ENCODE results near the gene MTG1.
"Not testable (repeated sequence)": the region's sequence is repeated elsewhere in the genome, so short reads cannot be mapped to it uniquely, and the experiment has no call there.

The MTG1 gene

GRCh38 chr10:133431888-133432613, 38.1 kb downstream of the MTG1 start:
- H3K9ac ChIP-seq (ENCODE audit: low read length); H3K9me3 ChIP-seq (ENCODE audit: control insufficient read depth, low read length); H3K36me3 ChIP-seq (ENCODE audit: control insufficient read depth, insufficient read depth, low read length); H3K27me3 ChIP-seq (ENCODE audit: control insufficient read depth, insufficient read depth, low read length); H3K4me3 ChIP-seq (ENCODE audit: low read length); H3K4me1 ChIP-seq (ENCODE audit: control insufficient read depth, insufficient read depth, low read length): not testable (repeated sequence)

DNA sequence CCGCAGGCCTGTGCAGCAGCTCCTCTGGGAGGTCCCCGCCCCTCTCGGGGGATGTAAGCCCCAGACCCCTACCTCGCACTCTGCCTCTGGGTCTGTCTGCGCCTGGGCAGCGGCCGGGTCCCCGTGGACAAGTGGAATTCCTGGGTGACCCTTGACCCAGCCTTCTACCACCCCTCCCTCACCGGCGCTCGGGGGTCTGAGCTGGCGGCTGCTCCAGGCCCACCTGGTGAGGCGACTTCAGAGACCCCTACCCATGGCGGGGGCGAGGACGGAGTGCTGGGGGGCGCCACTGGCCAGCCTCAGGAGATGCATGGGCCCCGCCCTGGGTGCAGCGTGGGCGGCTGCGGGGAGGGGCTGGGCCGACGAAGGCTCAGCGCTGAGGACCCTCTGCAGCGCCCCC, 38.8 kb downstream of the MTG1 start:
- not testable (repeated sequence) for H3K27me3 ChIP-seq (ENCODE audit: control insufficient read depth, insufficient read depth, low read length); H3K4me3 ChIP-seq (ENCODE audit: low read length); H3K9ac ChIP-seq (ENCODE audit: low read length); H3K36me3 ChIP-seq (ENCODE audit: control insufficient read depth, insufficient read depth, low read length); H3K9me3 ChIP-seq (ENCODE audit: control insufficient read depth, low read length); H3K4me1 ChIP-seq (ENCODE audit: control insufficient read depth, insufficient read depth, low read length)

- Histone ChIP-seq H3K9ac (ENCODE audit: low read length) (no peak overlapping the region), H3K9me3 (ENCODE audit: control insufficient read depth, low read length) (no peaks in the 10 kb centered on the region), H3K27me3 (ENCODE audit: control insufficient read depth, insufficient read depth, low read length) (no peaks in the 10 kb centered on the region), H3K4me1 (ENCODE audit: control insufficient read depth, insufficient read depth, low read length) (no peaks in the 10 kb centered on the region), H3K36me3 (ENCODE audit: control insufficient read depth, insufficient read depth, low read length) (no peaks in the 10 kb centered on the region), H3K4me3 (ENCODE audit: low read length) (no peak overlapping the region)
These were observed 44.8 kb downstream of the MTG1 start for GRCh38 chr10:133438711-133439273.

GRCh38 chr10:133439517-133440461, 45.8 kb downstream of the MTG1 start:
- H3K9ac ChIP-seq (ENCODE audit: low read length): no peak overlapping the region
- H3K4me1 ChIP-seq (ENCODE audit: control insufficient read depth, insufficient read depth, low read length): no peaks in the 10 kb centered on the region
- H3K36me3 ChIP-seq (ENCODE audit: control insufficient read depth, insufficient read depth, low read length): no peaks in the 10 kb centered on the region
- H3K27me3 ChIP-seq (ENCODE audit: control insufficient read depth, insufficient read depth, low read length): no peaks in the 10 kb centered on the region
- H3K9me3 ChIP-seq (ENCODE audit: control insufficient read depth, low read length): no peaks in the 10 kb centered on the region
- no peak overlapping the region for H3K4me3 ChIP-seq (ENCODE audit: low read length)

- Histone ChIP-seq H3K27me3 (ENCODE audit: control insufficient read depth, insufficient read depth, low read length) (no peaks in the 10 kb centered on the region), H3K4me3 (ENCODE audit: low read length) (no peak overlapping the region), H3K9ac (ENCODE audit: low read length) (no peak overlapping the region), H3K9me3 (ENCODE audit: control insufficient read depth, low read length) (no peaks in the 10 kb centered on the region), H3K4me1 (ENCODE audit: control insufficient read depth, insufficient read depth, low read length) (no peaks in the 10 kb centered on the region), H3K36me3 (ENCODE audit: control insufficient read depth, insufficient read depth, low read length) (no peaks in the 10 kb centered on the region)
These were observed 46.8 kb downstream of the MTG1 start for GRCh38 chr10:133440633-133441285.

DNA sequence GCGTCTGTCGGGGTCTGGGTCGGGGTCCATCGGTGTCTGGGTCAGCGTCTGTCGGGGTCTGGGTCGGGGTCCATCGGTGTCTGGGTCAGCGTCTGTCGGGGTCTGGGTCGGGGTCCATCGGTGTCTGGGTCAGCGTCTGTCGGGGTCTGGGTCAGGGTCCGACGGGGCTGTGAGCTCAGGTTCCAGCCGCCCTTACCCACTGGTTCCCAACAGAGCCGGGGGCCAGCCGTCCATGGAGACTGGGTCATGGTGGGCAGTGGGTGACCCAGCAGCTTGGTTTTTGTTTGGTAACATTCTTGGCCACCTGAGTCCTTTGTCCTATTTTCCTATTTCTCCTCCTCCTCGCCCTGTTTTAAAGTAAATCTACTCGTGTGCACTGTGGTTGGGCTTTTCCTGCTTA, 47.4 kb downstream of the MTG1 start:
- not testable (repeated sequence) for H3K4me1 ChIP-seq (ENCODE audit: control insufficient read depth, insufficient read depth, low read length); H3K27me3 ChIP-seq (ENCODE audit: control insufficient read depth, insufficient read depth, low read length); H3K36me3 ChIP-seq (ENCODE audit: control insufficient read depth, insufficient read depth, low read length); H3K9me3 ChIP-seq (ENCODE audit: control insufficient read depth, low read length); H3K4me3 ChIP-seq (ENCODE audit: low read length); H3K9ac ChIP-seq (ENCODE audit: low read length)

GRCh38 chr10:133441780-133442179, 47.8 kb downstream of the MTG1 start:
- Histone ChIP-seq H3K9me3 (ENCODE audit: control insufficient read depth, low read length) (no peaks in the 10 kb centered on the region), H3K36me3 (ENCODE audit: control insufficient read depth, insufficient read depth, low read length) (no peaks in the 10 kb centered on the region), H3K4me1 (ENCODE audit: control insufficient read depth, insufficient read depth, low read length) (no peaks in the 10 kb centered on the region), H3K4me3 (ENCODE audit: low read length) (no peak overlapping the region), H3K9ac (ENCODE audit: low read length) (no peak overlapping the region), H3K27me3 (ENCODE audit: control insufficient read depth, insufficient read depth, low read length) (no peaks in the 10 kb centered on the region)

DNA sequence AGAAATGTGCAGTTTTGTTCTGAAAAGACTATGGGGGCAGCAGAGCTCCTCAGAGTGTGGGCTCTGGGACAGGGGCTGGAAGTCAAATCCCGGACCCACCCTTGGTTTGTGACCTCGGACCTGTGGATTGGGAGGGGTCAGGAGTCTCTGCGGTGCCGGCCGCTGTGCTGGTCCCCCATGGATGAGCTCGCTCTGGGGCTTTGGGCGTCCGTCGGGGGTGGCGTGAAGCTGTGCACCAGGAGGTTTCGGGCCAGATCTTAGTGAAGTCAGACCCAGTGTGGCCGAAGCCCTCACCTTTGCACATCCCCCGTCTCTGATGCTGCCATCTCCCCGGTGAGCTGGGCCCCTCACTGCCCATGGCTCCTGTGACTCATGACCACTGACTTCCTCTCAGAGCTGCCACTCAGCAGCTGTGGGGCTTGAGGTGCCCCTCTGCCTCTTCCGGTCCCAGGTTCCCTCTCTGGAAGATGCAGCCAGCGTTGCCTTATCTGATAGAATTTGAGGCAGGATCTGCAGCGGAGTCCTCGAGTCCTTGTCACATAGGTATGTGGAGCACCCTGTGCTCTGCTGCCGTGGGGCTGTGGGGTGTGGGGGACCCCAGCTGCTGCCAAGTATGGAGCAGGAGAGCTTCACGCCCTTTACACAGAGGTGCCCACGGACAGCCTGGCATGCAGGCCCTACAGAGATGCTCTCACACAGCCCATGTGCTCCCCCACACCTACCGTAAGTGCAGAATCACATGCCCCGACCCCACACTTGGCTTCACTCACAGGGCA, 48.4 kb downstream of the MTG1 start:
- Histone ChIP-seq H3K4me3 (ENCODE audit: low read length) (no peak overlapping the region), H3K36me3 (ENCODE audit: control insufficient read depth, insufficient read depth, low read length) (no peaks in the 10 kb centered on the region), H3K9ac (ENCODE audit: low read length) (no peak overlapping the region), H3K4me1 (ENCODE audit: control insufficient read depth, insufficient read depth, low read length) (no peaks in the 10 kb centered on the region), H3K27me3 (ENCODE audit: control insufficient read depth, insufficient read depth, low read length) (no peaks in the 10 kb centered on the region), H3K9me3 (ENCODE audit: control insufficient read depth, low read length) (no peaks in the 10 kb centered on the region)

DNA sequence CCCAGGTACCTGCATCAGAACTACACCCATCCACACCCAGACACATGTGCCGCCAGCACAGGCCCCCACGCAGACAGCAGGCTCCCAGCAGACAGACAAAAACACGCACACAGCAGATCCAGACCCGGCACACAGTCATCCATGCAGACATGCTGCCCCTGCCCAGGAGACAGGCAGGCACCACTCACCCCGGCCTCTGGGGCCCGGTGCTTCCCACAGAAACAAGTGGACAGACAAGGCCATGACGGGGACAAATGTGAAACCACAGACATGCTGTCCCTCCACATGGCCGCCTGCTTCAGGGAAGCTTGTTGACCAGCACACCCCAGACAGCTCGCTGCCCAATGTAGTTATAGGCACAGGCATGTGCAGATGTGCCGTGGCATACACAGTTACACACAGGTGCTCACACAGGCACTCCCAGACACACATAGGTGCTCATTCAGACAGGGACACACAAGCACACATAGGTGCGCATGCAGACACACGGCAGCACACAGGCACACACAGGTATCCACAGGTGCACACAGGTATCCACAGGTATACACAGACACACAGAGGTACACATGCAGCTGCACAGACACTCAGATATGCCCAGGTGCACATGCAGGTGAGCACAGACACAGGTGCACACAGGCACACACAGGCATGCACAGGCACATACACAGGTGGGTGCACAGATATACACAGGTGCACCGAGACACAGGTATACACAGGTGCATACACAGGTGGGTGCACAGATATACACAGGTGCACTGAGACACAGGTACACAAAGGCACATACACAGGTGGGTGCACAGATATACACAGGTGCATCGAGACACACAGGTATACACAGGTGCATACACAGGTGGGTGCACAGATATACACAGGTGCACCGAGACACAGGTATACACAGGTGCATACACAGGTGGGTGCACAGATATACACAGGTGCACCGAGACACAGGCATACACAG, 49.3 kb downstream of the MTG1 start:
- Histone ChIP-seq H3K27me3 (ENCODE audit: control insufficient read depth, insufficient read depth, low read length) (no peaks in the 10 kb centered on the region), H3K4me1 (ENCODE audit: control insufficient read depth, insufficient read depth, low read length) (no peaks in the 10 kb centered on the region)

GRCh38 chr10:133444342-133445267, 50.6 kb downstream of the MTG1 start:
- H3K4me1 ChIP-seq (ENCODE audit: control insufficient read depth, insufficient read depth, low read length): no peaks in the 10 kb centered on the region
- H3K27me3 ChIP-seq (ENCODE audit: control insufficient read depth, insufficient read depth, low read length): no peaks in the 10 kb centered on the region
- H3K9me3 ChIP-seq (ENCODE audit: control insufficient read depth, low read length): no peaks in the 10 kb centered on the region
- H3K4me3 ChIP-seq (ENCODE audit: low read length): no peak overlapping the region
- no peak overlapping the region for H3K9ac ChIP-seq (ENCODE audit: low read length)
- no peaks in the 10 kb centered on the region for H3K36me3 ChIP-seq (ENCODE audit: control insufficient read depth, insufficient read depth, low read length)

More for the DNA sequence above, 49.3 kb downstream of the MTG1 start:
- no peak overlapping the region for H3K4me3 ChIP-seq (ENCODE audit: low read length)
- H3K9me3 ChIP-seq (ENCODE audit: control insufficient read depth, low read length): no peaks in the 10 kb centered on the region
- H3K36me3 ChIP-seq (ENCODE audit: control insufficient read depth, insufficient read depth, low read length): no peaks in the 10 kb centered on the region
- H3K9ac ChIP-seq (ENCODE audit: low read length): no peak overlapping the region
